AG04450 (cell line): ENCODE measurements around the gene LY86. TPM values are rescaled to one million over a fixed set of nuclear protein-coding genes. Genes with fewer than 3 reads are reported as not detected.

Source experiments
- CTCF ChIA-PET: fragments of 300-600, 350-600 bp; formaldehyde crosslinking; extraction: SDS; loops from one replicate; lab custom pipeline; 2022; ENCODE audit warnings: antibody characterized with exemption, inconsistent platforms; lab: Charles Lee
- POLR2A ChIA-PET: fragments of 350-600 bp; formaldehyde crosslinking; extraction: SDS; loops from one replicate; lab custom pipeline; 2021; ENCODE audit warnings: antibody characterized with exemption, inconsistent platforms; lab: Yijun Ruan, JAX
- DNase-seq: peaks from one replicate; pipeline ENCODE4 v3.0.0-alpha.2; 2011; ENCODE audit warnings: low read depth, low spot score
- H3K27ac ChIP-seq: one replicate; pipeline ENCODE4 v1.5.1; 2012; ENCODE audit warnings: low read depth, low read length, control low read depth
- H3K27me3 ChIP-seq: one replicate; pipeline ENCODE4 v1.6.0; 2012; ENCODE audit warnings: low read length; ENCODE audit not compliant: control insufficient read depth, insufficient read depth
- H3K4me3 ChIP-seq: 2 replicates; pipeline ENCODE4 v1.5.1; 2011; ENCODE audit warnings: mild to moderate bottlenecking, low read depth, low read length, control low read depth
- H3K9me3 ChIP-seq: 2 replicates; pipeline ENCODE4 v1.5.1; 2012; ENCODE audit warnings: low read length; ENCODE audit not compliant: control insufficient read depth, insufficient read depth
- polyA plus RNA-seq: library from polyadenylated mRNA; depleted of rRNA; stranded (reverse); fragments of >200 nt; gene quantifications from 2 replicates; pipeline ENCODE4 v1.2.3, GENCODE V29; 2011
- TF ChIP-seq, protein P1 (sequence below): IDR thresholded peaks from 2 replicates; pipeline ENCODE4 v1.5.1; 2011; ENCODE audit warnings: low read depth, low read length, control low read depth, inconsistent platforms

The LY86 gene
- polyA plus RNA-seq, 1 experiment, result not detected

GRCh38 chr6:6614096-6614982 lies 25.8 kb downstream of the LY86 start:
- Histone ChIP-seq H3K27ac (no peak overlapping the region), H3K27me3 (no peaks in the 10 kb centered on the region), H3K9me3 (peaks cover 14% of the 10 kb centered on the region), H3K4me3 (no peak overlapping the region)
- CTCF ChIA-PET, result no interaction called here
- TF ChIP-seq, protein P1, sequence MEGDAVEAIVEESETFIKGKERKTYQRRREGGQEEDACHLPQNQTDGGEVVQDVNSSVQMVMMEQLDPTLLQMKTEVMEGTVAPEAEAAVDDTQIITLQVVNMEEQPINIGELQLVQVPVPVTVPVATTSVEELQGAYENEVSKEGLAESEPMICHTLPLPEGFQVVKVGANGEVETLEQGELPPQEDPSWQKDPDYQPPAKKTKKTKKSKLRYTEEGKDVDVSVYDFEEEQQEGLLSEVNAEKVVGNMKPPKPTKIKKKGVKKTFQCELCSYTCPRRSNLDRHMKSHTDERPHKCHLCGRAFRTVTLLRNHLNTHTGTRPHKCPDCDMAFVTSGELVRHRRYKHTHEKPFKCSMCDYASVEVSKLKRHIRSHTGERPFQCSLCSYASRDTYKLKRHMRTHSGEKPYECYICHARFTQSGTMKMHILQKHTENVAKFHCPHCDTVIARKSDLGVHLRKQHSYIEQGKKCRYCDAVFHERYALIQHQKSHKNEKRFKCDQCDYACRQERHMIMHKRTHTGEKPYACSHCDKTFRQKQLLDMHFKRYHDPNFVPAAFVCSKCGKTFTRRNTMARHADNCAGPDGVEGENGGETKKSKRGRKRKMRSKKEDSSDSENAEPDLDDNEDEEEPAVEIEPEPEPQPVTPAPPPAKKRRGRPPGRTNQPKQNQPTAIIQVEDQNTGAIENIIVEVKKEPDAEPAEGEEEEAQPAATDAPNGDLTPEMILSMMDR, result no peak
- POLR2A ChIA-PET, result no interaction called here
- no peak for DNase-seq

DNA sequence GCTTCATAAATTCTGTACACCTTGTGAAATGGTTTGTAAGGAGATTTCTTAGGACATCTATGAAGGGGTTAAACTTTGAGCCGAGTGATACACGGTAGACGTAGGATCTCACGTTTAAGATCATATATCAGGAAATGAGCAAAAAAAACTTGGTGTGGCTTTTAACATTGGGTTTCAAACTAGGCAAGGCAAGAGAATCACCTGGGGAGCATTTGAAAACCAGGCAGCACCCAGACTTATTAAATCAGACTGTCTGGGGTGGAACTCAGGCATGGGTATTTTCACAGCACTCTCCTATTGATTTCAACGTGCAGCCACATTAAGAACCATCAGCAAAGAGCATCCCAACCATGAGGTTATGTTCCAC lies 26.4 kb downstream of the LY86 start:
- H3K27ac ChIP-seq, result no peak overlapping the region
- CTCF ChIA-PET, result no interaction called here
- no peak for DNase-seq
- H3K4me3 ChIP-seq, result no peak overlapping the region
- H3K27me3 ChIP-seq, result no peaks in the 10 kb centered on the region
- TF ChIP-seq, protein P1, result no peak
- POLR2A ChIA-PET, result no interaction called here
- peaks cover 14% of the 10 kb centered on the region; the same call in 1 of the 2 replicates for H3K9me3 ChIP-seq

GRCh38 chr6:6616656-6617055 lies 28.1 kb downstream of the LY86 start:
- TF ChIP-seq, protein P1, result no peak
- CTCF ChIA-PET, result no interaction called here
- POLR2A ChIA-PET, result no interaction called here

DNA sequence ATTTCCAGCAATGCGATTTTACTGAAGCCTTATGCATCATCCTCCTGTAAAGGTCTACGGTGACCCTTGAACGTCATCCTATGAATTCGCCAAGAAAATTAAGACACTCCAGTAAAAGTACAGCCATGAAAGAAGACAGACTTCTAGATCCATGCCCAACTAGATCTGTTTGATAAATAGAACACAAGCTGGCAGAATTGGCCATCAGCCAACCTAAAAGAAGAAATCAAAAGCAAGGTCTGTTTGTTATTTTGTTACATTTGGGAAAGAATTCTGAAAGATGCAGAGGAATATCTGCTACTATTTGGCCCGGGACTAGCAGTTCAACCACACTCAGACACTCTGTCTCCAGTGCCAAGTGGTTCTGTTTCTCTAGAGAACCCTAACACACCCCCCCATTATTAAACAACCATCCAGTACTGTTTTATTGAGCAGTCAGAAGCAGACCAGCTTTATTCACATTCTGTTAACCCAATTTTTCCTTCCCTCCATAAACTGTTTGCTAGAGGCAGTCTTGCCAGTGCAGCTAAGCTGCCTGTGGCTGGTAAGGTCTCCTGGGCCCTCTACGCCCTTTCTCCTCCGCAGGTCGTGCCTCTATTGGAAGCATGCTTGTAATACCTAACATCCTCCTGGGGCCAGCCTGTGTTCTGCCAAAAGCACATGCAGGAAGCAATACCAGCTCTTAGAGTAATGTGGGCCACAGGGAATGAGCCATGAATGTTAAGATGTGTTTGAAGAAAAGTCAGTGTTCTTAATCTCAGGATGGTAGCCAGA lies 30.7 kb downstream of the LY86 start:
- ChIA-PET CTCF (no interaction called here), POLR2A (no interaction called here)
- Histone ChIP-seq H3K27ac (no peak overlapping the region), H3K27me3 (peaks cover 3% of the 10 kb centered on the region), H3K9me3 (peaks cover 6% of the 10 kb centered on the region; the same call in 1 of the 2 replicates), H3K4me3 (no peak overlapping the region)
- TF ChIP-seq, protein P1, result no peak
- DNase-seq, result no peak

More at GRCh38 chr6:6616656-6617055, 28.1 kb downstream of the LY86 start:
- peaks cover 14% of the 10 kb centered on the region; the same call in 1 of the 2 replicates for H3K9me3 ChIP-seq
- H3K27ac ChIP-seq, result no peak overlapping the region
- no peak for DNase-seq
- H3K4me3 ChIP-seq, result no peak overlapping the region
- peaks cover 3% of the 10 kb centered on the region for H3K27me3 ChIP-seq
